ENCODE measurements around the gene GAST. TPM values are rescaled to one million over a fixed set of nuclear protein-coding genes. Genes with fewer than 3 reads are reported as not detected.
"Not testable (repeated sequence)": the region's sequence is repeated elsewhere in the genome, so short reads cannot be mapped to it uniquely, and the experiment has no call there.

The GAST gene
- total RNA-seq, 1 experiment from 2014 or later, result not detected

GRCh38 chr17:41684035-41684434 is 28.1 kb upstream of the GAST start (continued):
- TF ChIP-seq ZBTB33 (IDR thresholded peaks at IDR 0.05; ENCODE audit: extremely low read depth, insufficient replicate concordance, low read length), result no peak
- TF ChIP-seq RAD21 (IDR thresholded peaks at IDR 0.05; ENCODE audit: low read depth), result no peak
- no peak for TF ChIP-seq EZH2 (IDR thresholded peaks at IDR 0.05)
- no peak for TF ChIP-seq YY1 (IDR thresholded peaks at IDR 0.05; ENCODE audit: extremely low read depth, insufficient replicate concordance, low read depth, low read length)
- TF ChIP-seq EZH2phosphoT487 (IDR thresholded peaks at IDR 0.05; ENCODE audit: borderline replicate concordance), result no peak

- H4K20me1 ChIP-seq (ENCODE audit: insufficient read depth), result peaks cover 14% of the 10 kb centered on the region
- CTCF ChIA-PET; POLR2A ChIA-PET; H3K4me3 ChIP-seq (replicated peaks in 1 of 2; ENCODE audit: low read depth in 1 of 2, low read length in 2 of 2); H3K9ac ChIP-seq (ENCODE audit: low read length); DNase-seq (ENCODE audit: low read depth, low spot score); H3K9me2 ChIP-seq (ENCODE audit: insufficient read depth); H3K9me3 ChIP-seq (ENCODE audit: control insufficient read depth in 1 of 2, insufficient read depth in 1 of 2, low read depth in 1 of 2, low read length in 2 of 2); RAD21 ChIA-PET (ENCODE audit: low non-redundant PET in 1 of 2, low total read pairs in 2 of 2, uncharacterized antibody in 2 of 2, unreplicated experiment in 2 of 2); H3K4me2 ChIP-seq (ENCODE audit: low read length); H2AFZ ChIP-seq (ENCODE audit: low read depth, low read length, poor library complexity, severe bottlenecking); BruUV-seq (replicated peaks); H3K27me3 ChIP-seq (ENCODE audit: insufficient read depth, low read length); intact Hi-C loops (cut with micrococcal nuclease); H3K27ac ChIP-seq (ENCODE audit: low read depth, low read length); ATAC-seq: not testable (repeated sequence)
- peaks cover 20% of the 10 kb centered on the region for H3K79me2 ChIP-seq (ENCODE audit: insufficient read depth, low read length)
- H3K4me1 ChIP-seq (ENCODE audit: control insufficient read depth in 1 of 2, insufficient read depth in 2 of 2, low read length in 2 of 2), result peaks cover 10 to 17% of the 10 kb centered on the region in 2 experiments
- peaks cover 14 to 19% of the 10 kb centered on the region in 2 experiments for H3K36me3 ChIP-seq (ENCODE audit: control insufficient read depth in 1 of 2, insufficient read depth in 2 of 2, low read length in 2 of 2)
These were observed 26.4 kb upstream of the GAST start for GRCh38 chr17:41685753-41686152.

GRCh38 chr17:41686281-41686680 is 25.9 kb upstream of the GAST start:
- H3K79me2 ChIP-seq (ENCODE audit: insufficient read depth, low read length), result peaks cover 26% of the 10 kb centered on the region
- CTCF ChIA-PET, result no interaction called here
- peaks cover 19 to 24% of the 10 kb centered on the region in 2 experiments for H3K36me3 ChIP-seq (ENCODE audit: control insufficient read depth in 1 of 2, insufficient read depth in 2 of 2, low read length in 2 of 2)
- intact Hi-C loops (cut with micrococcal nuclease), result no loop called here
- H2AFZ ChIP-seq (ENCODE audit: low read depth, low read length, poor library complexity, severe bottlenecking), result no peak overlapping the region
- no peaks in the 10 kb centered on the region for H3K9me3 ChIP-seq (ENCODE audit: control insufficient read depth in 1 of 2, insufficient read depth in 1 of 2, low read depth in 1 of 2, low read length in 2 of 2)
- H3K4me3 ChIP-seq (replicated peaks in 1 of 2; ENCODE audit: low read depth in 1 of 2, low read length in 2 of 2), result no peak overlapping the region
- POLR2A ChIA-PET, result no interaction called here
- no peak overlapping the region for H3K27ac ChIP-seq (ENCODE audit: low read depth, low read length)
- H3K4me2 ChIP-seq (ENCODE audit: low read length), result no peak overlapping the region
- H3K9ac ChIP-seq (ENCODE audit: low read length), result no peak overlapping the region
- no peaks in the 10 kb centered on the region for H3K9me2 ChIP-seq (ENCODE audit: insufficient read depth)
- H3K4me1 ChIP-seq (ENCODE audit: control insufficient read depth in 1 of 2, insufficient read depth in 2 of 2, low read length in 2 of 2), result peaks cover 10 to 17% of the 10 kb centered on the region in 2 experiments
- no TSS peak for BruUV-seq (replicated peaks)
- H4K20me1 ChIP-seq (ENCODE audit: insufficient read depth), result peaks cover 19% of the 10 kb centered on the region
- TF ChIP-seq POLR2A (IDR thresholded peaks at IDR 0.05; ENCODE audit: borderline replicate concordance, extremely low read depth, insufficient read depth, insufficient read length) (no peak), YY1 (IDR thresholded peaks at IDR 0.05; ENCODE audit: extremely low read depth, insufficient replicate concordance, low read depth, low read length) (no peak), ELF1 (IDR thresholded peaks at IDR 0.05; ENCODE audit: borderline replicate concordance, low read depth) (no peak), POLR2AphosphoS5 (IDR thresholded peaks at IDR 0.05; ENCODE audit: low read depth, low read length) (no peak), RAD21 (IDR thresholded peaks at IDR 0.05; ENCODE audit: low read depth) (no peak), MAX (IDR thresholded peaks at IDR 0.05) (no peak), ZNF274 (IDR thresholded peaks at IDR 0.05; ENCODE audit: low read depth, low read length) (no peak), FOSL1 (IDR thresholded peaks at IDR 0.05; ENCODE audit: low read depth) (no peak), SP1 (IDR thresholded peaks at IDR 0.05; ENCODE audit: low read depth) (no peak), ATF3 (IDR thresholded peaks at IDR 0.05) (no peak), EGR1 (IDR thresholded peaks at IDR 0.05; ENCODE audit: low read depth) (no peak), TCF7L2 (IDR thresholded peaks at IDR 0.05; ENCODE audit: borderline replicate concordance, extremely low read depth, insufficient read depth, insufficient read length) (no peak)
- no peaks in the 10 kb centered on the region for H3K27me3 ChIP-seq (ENCODE audit: insufficient read depth, low read length)
- ATAC-seq (no peak), DNase-seq (ENCODE audit: low read depth, low spot score) (no peak)
- RAD21 ChIA-PET (ENCODE audit: low non-redundant PET in 1 of 2, low total read pairs in 2 of 2, uncharacterized antibody in 2 of 2, unreplicated experiment in 2 of 2), result no interaction called here

Measured in HCT116 (cell line).